GM12874 (cell line): Measurements from ENCODE around the gene NGF.

Source experiments
- CTCF ChIP-seq: IDR thresholded peaks from 2 replicates; pipeline ENCODE4 v1.5.1; 2011; ENCODE audit warnings: low read depth, mild to moderate bottlenecking, control low read depth, low read length, moderate library complexity; ENCODE audit not compliant: insufficient read depth

The NGF gene

GRCh38 chr1:115239426-115239825, 98.6 kb downstream of the NGF start:
- no peak for TF ChIP-seq CTCF

DNA sequence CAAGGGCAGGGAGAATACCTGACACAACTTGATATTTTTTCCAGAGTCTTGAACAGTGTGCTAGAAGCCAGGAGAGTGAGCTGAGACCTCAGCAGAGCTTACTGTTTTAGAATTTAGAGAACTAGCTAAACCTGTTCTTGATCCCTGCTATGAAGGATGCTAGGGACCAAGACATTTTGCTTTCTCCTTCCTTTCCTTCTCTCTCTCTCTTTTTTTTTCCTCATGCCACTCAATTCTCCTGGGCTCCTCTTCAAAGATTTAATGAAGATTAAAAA, 99.0 kb downstream of the NGF start:
- TF ChIP-seq CTCF, result no peak

DNA sequence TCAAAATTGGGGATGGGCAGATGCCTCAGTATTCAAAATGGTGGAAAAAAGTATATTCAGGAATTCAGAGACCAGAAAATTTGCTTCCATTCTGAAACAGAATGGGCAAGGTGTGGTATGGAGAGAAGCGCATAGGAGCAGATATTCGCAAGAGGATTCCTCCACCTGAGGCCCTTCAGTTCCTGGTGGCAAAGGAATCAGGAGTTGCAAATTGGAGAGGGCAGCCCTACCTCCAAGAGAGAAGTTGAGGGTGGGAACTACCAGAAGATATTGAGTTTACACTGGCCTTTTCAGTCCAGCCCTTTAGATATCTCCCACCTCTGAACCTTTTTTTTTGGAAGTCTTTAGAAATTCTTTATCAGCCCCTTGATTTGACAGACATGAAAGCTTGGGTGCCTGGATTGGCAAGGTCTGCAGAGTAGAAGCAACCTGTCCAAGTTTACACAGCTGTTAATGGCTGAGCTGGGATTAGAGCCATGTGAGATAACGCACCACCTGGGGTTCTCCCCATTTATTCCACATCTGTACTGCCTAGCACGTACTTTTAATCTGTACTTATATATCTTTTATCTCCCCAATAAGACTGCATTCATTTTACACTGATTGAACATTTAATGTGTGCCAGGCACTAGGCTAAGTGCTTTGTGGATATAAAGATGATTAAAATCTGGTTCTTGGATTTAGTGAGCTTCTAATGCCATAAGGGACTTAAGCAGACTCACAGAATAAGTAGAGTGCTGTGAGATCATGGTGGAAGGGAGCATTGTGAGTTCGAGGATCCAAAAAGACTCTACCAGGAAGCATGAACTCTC, 99.5 kb downstream of the NGF start:
- TF ChIP-seq CTCF, result no peak

GRCh38 chr1:115237507-115237906, 100.5 kb downstream of the NGF start:
- TF ChIP-seq CTCF, result no peak

GRCh38 chr1:115237023-115237422, 101.0 kb downstream of the NGF start:
- no peak for TF ChIP-seq CTCF
